GM12878 (cell line): ENCODE measurements around the gene PLAGL2.

ENCODE experiments used
- BHLHE40 ChIP-seq, 2 experiments: fragments of 450-650 bp in 1 of 2; IDR thresholded peaks; 2 replicates each; pipeline ENCODE4 v1.6.1; 2011 to 2017; ENCODE audit warnings: low read depth in 2 of 2, borderline replicate concordance in 1 of 2, improper control_type of control experiment in 1 of 2, low read length in 1 of 2, mild to moderate bottlenecking in 1 of 2
- CREM ChIP-seq: IDR thresholded peaks from 2 replicates; pipeline ENCODE4 v1.6.1; 2014; ENCODE audit warnings: antibody characterized with exemption, low read depth
- CTCF ChIP-seq, 3 experiments: IDR thresholded peaks in 2 of 3; conservative IDR thresholded peaks in 1 of 3; 2 replicates each; pipeline ENCODE4 v1.5.1; 2011; ENCODE audit warnings: low read depth in 3 of 3, low read length in 3 of 3, mild to moderate bottlenecking in 3 of 3, control low read depth in 2 of 3, moderate library complexity in 2 of 3, inconsistent platforms in 1 of 3, mixed read lengths in 1 of 3; ENCODE audit not compliant: control insufficient read depth in 2 of 3, insufficient read depth in 1 of 3; ENCODE audit errors: extremely low read depth in 1 of 3
- HSF1 ChIP-seq: fragments of 150-350 bp; IDR thresholded peaks from 2 replicates; pipeline ENCODE4 v1.6.1; 2014; ENCODE audit warnings: mild to moderate bottlenecking, low read depth, low read length
- POLR2A ChIP-seq: IDR thresholded peaks from 2 replicates; pipeline ENCODE4 v1.6.1; 2011; ENCODE audit warnings: low read depth, mild to moderate bottlenecking, low read length
- RCOR1 ChIP-seq: conservative IDR thresholded peaks from 2 replicates; pipeline ENCODE4 v1.6.1; 2012; ENCODE audit warnings: low read depth, low read length, improper control_type of control experiment
- SMC3 ChIP-seq: IDR thresholded peaks from 2 replicates; pipeline ENCODE4 v1.6.1; 2011; ENCODE audit warnings: low read length, improper control_type of control experiment, borderline replicate concordance
- TARDBP ChIP-seq: IDR thresholded peaks from 2 replicates; pipeline ENCODE4 v1.6.1; 2016; ENCODE audit warnings: borderline replicate concordance
- TBL1XR1 ChIP-seq: IDR thresholded peaks from 2 replicates; pipeline ENCODE4 v1.6.1; 2012; ENCODE audit warnings: low read depth, low read length, improper control_type of control experiment

- TF ChIP-seq HSF1 (no peak), CTCF (IDR thresholded peaks at IDR 0.05 in 2 of 3, conservative IDR thresholded peaks at IDR 0.05 in 1 of 3; ENCODE audit: control insufficient read depth in 2 of 3, extremely low read depth in 1 of 3, insufficient read depth in 1 of 3, low read depth in 3 of 3, low read length in 3 of 3) (no peak), RCOR1 (no peak), BHLHE40 (IDR thresholded peaks at IDR 0.05; ENCODE audit: borderline replicate concordance in 1 of 2, low read depth in 2 of 2, low read length in 1 of 2) (no peak), TARDBP (no peak), TBL1XR1 (no peak), POLR2A (0 out of 2 replicates have a peak, but pooled peaks have one; percentile 18), SMC3 (no peak), CREM (no peak)
These were observed 57.9 kb downstream of the PLAGL2 start for GRCh38 chr20:32149566-32150170.
